Activated T-cell treated with anti-CD3 and anti-CD28 coated beads for 24 hours (primary cell): ENCODE results near the gene SCN4B.

ENCODE experiments used
- DNase-seq: peaks from one replicate; pipeline ENCODE4 v3.0.0-alpha.2; 2020; ENCODE audit warnings: low read depth

Gene SCN4B

GRCh38 chr11:118174006-118174567 is 21.5 kb upstream of the SCN4B start:
- DNase-seq: no peak

- DNase-seq: no peak
Observed at GRCh38 chr11:118172356-118172755, 19.7 kb upstream of the SCN4B start.

GRCh38 chr11:118171269-118172062 is 18.8 kb upstream of the SCN4B start:
- DNase-seq: peak; percentile 63

- DNase-seq: no peak
Observed at GRCh38 chr11:118170882-118171268, 18.3 kb upstream of the SCN4B start.

- DNase-seq: no peak
Observed at GRCh38 chr11:118170231-118170630, 17.6 kb upstream of the SCN4B start.

GRCh38 chr11:118169300-118170140 is 16.9 kb upstream of the SCN4B start:
- no peak for DNase-seq

- no peak for DNase-seq
Observed at GRCh38 chr11:118168751-118169150, 16.1 kb upstream of the SCN4B start.

- DNase-seq: no peak
Observed at GRCh38 chr11:118168316-118168715, 15.7 kb upstream of the SCN4B start.

GRCh38 chr11:118167906-118168305 is 15.3 kb upstream of the SCN4B start:
- DNase-seq: no peak

- no peak for DNase-seq
Observed at GRCh38 chr11:118167253-118167652, 14.6 kb upstream of the SCN4B start.

- DNase-seq: no peak
Observed at GRCh38 chr11:118166641-118167040, 14.0 kb upstream of the SCN4B start.

GRCh38 chr11:118164885-118165284 is 12.3 kb upstream of the SCN4B start:
- no peak for DNase-seq

GRCh38 chr11:118163494-118163893 is 10.9 kb upstream of the SCN4B start:
- DNase-seq: no peak

- DNase-seq: no peak
Observed at GRCh38 chr11:118162846-118163245, 10.2 kb upstream of the SCN4B start.

GRCh38 chr11:118161786-118162185 is 9.2 kb upstream of the SCN4B start:
- DNase-seq: no peak

GRCh38 chr11:118157186-118157895 is 4.7 kb upstream of the SCN4B start:
- DNase-seq: no peak

- no peak for DNase-seq
Observed at GRCh38 chr11:118156531-118157185, 4.0 kb upstream of the SCN4B start.

- no peak for DNase-seq
Observed at GRCh38 chr11:118155776-118156530, 3.3 kb upstream of the SCN4B start.

- DNase-seq: no peak
Observed at GRCh38 chr11:118154641-118155040, 2.0 kb upstream of the SCN4B start.

GRCh38 chr11:118153976-118154375 is 1.4 kb upstream of the SCN4B start:
- DNase-seq: no peak

- no peak for DNase-seq
Observed at GRCh38 chr11:118153516-118153915, 893 bp upstream of the SCN4B start.
